Colonic mucosa (tissue), 4 donors: Measurements from ENCODE around the gene SPRED1. TPM values are rescaled to one million over a fixed set of nuclear protein-coding genes. Genes with fewer than 3 reads are reported as not detected.

Experiments
- DNase-seq: peaks from one replicate; pipeline ENCODE4 v3.0.0-alpha.2; 2020
- H3K27ac ChIP-seq: fragments of 200-600 bp; one replicate; pipeline ENCODE4 v1.8.0; 2021
- H3K27me3 ChIP-seq: fragments of 200-600 bp; one replicate; pipeline ENCODE4 v1.8.0; 2021
- H3K36me3 ChIP-seq: fragments of 200-600 bp; one replicate; pipeline ENCODE4 v1.8.0; 2021
- H3K4me1 ChIP-seq: fragments of 200-600 bp; one replicate; pipeline ENCODE4 v1.8.0; 2021; ENCODE audit warnings: mild to moderate bottlenecking
- H3K4me3 ChIP-seq: fragments of 200-600 bp; one replicate; pipeline ENCODE4 v1.8.0; 2021
- H3K9ac ChIP-seq, 2 donors: one replicate each; pipeline ENCODE4 v1.7.0; 2013; ENCODE audit warnings: control low read depth in 2 of 2, low read depth in 2 of 2, low read length in 2 of 2
- H3K9me3 ChIP-seq: fragments of 200-600 bp; one replicate; pipeline ENCODE4 v1.8.0; 2021
- intact Hi-C: fragments of 100-400 bp; cut with DNase I; formaldehyde crosslinking; loops from one replicate; pipeline ENCODE4 v1.14.1; 2022
- total RNA-seq, 2 donors: library from RNA; stranded (reverse); fragmentation: NEBNext Ultra II Directional in 1 of 2; extraction: Animal tissue kit (Norgen Biotek cat#: 25700) in 1 of 2; gene quantifications; one replicate each; pipeline ENCODE4 v1.2.1, GENCODE V29; 2021
- TF ChIP-seq, protein P1 (sequence below): fragments of 200-600 bp; IDR thresholded peaks from one replicate; pipeline ENCODE4 v1.8.0; 2022; ENCODE audit warnings: antibody characterized with exemption, mild to moderate bottlenecking
- donor health status: healthy.
- donor health status: DM: no; HTN: no; CAD: no.
- donor health status: DM: no; HTN: no; CAD: no.

SPRED1 gene
- total RNA-seq, 2 donors from 2014 or later: 26.8 to 28.0 TPM

DNA sequence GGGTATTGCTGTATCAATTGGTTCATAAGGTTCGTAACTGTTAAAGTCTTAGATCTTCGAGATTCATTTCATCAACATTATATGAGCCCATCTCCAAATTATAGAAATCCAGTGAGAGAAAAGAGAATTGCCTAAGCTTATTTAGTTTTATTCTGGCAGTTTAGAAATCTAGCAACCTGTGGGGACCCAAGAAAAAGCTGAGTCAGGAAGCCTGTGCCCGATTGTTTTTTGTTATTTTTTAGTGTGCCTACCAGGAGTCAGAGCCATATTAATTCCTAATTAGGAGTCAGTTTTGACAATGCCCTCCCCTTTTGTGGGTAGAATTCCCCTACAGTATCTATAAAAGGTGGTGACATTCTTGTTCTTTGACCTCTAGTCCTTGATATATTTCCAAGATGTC, 59.6 kb downstream of the SPRED1 start:
- intact Hi-C loops: no loop called here
- H3K27me3 ChIP-seq: no peaks in the 10 kb centered on the region
- H3K4me3 ChIP-seq: no peak overlapping the region
- H3K27ac ChIP-seq: no peak overlapping the region
- TF ChIP-seq, protein P1, sequence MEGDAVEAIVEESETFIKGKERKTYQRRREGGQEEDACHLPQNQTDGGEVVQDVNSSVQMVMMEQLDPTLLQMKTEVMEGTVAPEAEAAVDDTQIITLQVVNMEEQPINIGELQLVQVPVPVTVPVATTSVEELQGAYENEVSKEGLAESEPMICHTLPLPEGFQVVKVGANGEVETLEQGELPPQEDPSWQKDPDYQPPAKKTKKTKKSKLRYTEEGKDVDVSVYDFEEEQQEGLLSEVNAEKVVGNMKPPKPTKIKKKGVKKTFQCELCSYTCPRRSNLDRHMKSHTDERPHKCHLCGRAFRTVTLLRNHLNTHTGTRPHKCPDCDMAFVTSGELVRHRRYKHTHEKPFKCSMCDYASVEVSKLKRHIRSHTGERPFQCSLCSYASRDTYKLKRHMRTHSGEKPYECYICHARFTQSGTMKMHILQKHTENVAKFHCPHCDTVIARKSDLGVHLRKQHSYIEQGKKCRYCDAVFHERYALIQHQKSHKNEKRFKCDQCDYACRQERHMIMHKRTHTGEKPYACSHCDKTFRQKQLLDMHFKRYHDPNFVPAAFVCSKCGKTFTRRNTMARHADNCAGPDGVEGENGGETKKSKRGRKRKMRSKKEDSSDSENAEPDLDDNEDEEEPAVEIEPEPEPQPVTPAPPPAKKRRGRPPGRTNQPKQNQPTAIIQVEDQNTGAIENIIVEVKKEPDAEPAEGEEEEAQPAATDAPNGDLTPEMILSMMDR: no peak
- H3K9me3 ChIP-seq: no peaks in the 10 kb centered on the region
- H3K9ac ChIP-seq: no peak overlapping the region
- no peak for DNase-seq
- H3K4me1 ChIP-seq: no peaks in the 10 kb centered on the region
- no peaks in the 10 kb centered on the region for H3K36me3 ChIP-seq

DNA sequence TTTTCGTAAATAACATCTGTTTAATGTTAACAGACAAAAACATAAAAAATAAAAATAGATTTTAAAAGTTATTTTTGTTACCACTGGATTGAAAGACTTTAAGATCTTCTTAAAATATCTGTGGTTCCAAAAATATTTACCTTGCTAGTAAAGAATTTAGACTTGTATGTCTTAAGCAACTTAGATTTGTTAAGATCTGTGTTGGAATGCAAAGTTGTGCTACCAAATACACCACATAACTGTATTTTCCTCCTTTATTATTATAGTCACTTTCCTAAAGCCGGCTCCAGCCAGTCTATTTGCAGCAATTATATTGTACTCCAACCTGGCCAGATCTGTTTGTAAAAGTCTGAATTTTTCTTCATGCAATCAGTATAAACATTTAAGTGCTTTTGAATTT, 63.7 kb downstream of the SPRED1 start:
- no peak for DNase-seq

DNA sequence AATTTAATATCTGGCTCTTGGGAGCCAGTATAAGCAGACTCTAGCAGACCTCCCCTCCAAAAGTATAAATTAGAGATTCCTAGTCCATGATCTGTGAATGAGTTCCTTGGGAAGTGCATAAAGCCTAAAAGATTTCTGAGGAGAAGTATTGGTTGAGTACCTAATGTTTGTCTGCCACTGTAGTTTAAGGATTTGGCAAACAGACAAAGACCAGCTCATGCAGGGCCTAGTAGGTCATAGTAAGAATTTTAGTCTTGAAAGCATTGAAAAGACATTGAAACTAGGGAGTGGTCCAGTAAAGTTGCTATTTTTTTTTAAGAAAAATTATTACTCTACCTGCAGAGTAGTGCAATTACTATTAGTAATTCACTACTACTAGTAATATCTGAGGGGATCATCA, 67.5 kb downstream of the SPRED1 start:
- Histone ChIP-seq H3K36me3 (no peaks in the 10 kb centered on the region), H3K9ac (no peak overlapping the region), H3K9me3 (no peaks in the 10 kb centered on the region), H3K27ac (no peak overlapping the region), H3K4me3 (no peak overlapping the region), H3K27me3 (no peaks in the 10 kb centered on the region), H3K4me1 (no peaks in the 10 kb centered on the region)
- TF ChIP-seq, protein P1: no peak
- intact Hi-C loops: no loop called here
- no peak for DNase-seq

More for the DNA sequence above, 63.7 kb downstream of the SPRED1 start:
- no peak overlapping the region for H3K9ac ChIP-seq
- intact Hi-C loops: no loop called here
- H3K27ac ChIP-seq: no peak overlapping the region
- H3K9me3 ChIP-seq: no peaks in the 10 kb centered on the region
- no peaks in the 10 kb centered on the region for H3K4me1 ChIP-seq
- no peak overlapping the region for H3K4me3 ChIP-seq
- TF ChIP-seq, protein P1: no peak
- no peaks in the 10 kb centered on the region for H3K36me3 ChIP-seq
- H3K27me3 ChIP-seq: no peaks in the 10 kb centered on the region

DNA sequence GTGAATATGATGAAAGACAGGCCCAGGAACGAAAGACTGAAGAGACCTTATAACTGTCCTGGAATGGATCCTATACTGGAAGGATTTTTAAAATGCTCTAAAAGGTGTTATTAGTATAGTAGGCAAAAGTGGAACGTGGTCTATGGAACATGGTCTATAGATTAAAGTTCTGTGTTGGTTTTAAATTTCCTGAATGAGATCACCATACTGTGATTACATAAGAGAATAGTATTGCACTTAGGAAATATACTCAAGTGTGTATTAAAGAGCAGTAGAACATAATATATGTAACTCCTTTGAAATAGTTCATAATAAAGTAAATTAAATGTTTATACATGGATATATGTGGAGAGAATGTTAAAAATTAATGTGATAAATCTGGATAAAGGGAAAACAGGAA, 68.2 kb downstream of the SPRED1 start:
- TF ChIP-seq, protein P1: no peak
- no peak for DNase-seq

DNA sequence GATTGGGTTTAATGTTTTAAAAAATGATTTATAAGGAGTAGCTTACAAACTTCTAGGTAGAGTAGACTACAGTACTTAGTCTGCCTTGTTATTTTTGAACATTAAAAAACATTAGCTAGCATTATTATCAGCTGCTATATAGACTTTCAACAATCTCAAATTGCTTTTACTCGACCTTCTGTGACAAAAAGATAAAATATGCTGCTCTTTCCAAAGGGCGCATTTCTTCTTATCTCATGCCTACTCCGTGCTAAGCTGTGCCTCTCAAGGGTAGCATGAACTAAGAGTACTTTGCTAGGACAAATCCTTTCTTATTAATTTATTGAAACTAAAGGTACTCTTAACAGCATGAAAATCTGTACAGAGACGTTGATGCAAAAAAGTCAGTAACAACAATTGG, 71.3 kb downstream of the SPRED1 start:
- TF ChIP-seq, protein P1: no peak
- H3K36me3 ChIP-seq: no peaks in the 10 kb centered on the region
- H3K9ac ChIP-seq: no peak overlapping the region
- H3K9me3 ChIP-seq: no peaks in the 10 kb centered on the region
- H3K4me1 ChIP-seq: no peaks in the 10 kb centered on the region
- H3K27me3 ChIP-seq: no peaks in the 10 kb centered on the region
- no peak overlapping the region for H3K27ac ChIP-seq
- intact Hi-C loops: no loop called here
- H3K4me3 ChIP-seq: no peak overlapping the region
- no peak for DNase-seq

More for the DNA sequence above, 68.2 kb downstream of the SPRED1 start:
- intact Hi-C loops: no loop called here
- H3K4me1 ChIP-seq: no peaks in the 10 kb centered on the region
- H3K9ac ChIP-seq: no peak overlapping the region
- no peak overlapping the region for H3K27ac ChIP-seq
- no peaks in the 10 kb centered on the region for H3K9me3 ChIP-seq
- H3K36me3 ChIP-seq: no peaks in the 10 kb centered on the region
- H3K4me3 ChIP-seq: no peak overlapping the region
- no peaks in the 10 kb centered on the region for H3K27me3 ChIP-seq
